Skin of body (tissue), 2 donors: ENCODE data around the gene WDR88. TPM values are rescaled to one million over a fixed set of nuclear protein-coding genes. Genes with fewer than 3 reads are reported as not detected.
"Not testable (repeated sequence)": the region's sequence is repeated elsewhere in the genome, so short reads cannot be mapped to it uniquely, and the experiment has no call there.

Source experiments
- DNase-seq: peaks from one replicate; lab custom pipeline; 2025; lab: John Stamatoyannopoulos, UW
- total RNA-seq: library from RNA; depleted of rRNA; stranded (reverse); fragments of >200 nt; gene quantifications from one replicate; pipeline ENCODE4 v1.2.3, GENCODE V29; 2014

Gene WDR88
- total RNA-seq, 1 donor from 2014 or later = 0.10 TPM

DNA sequence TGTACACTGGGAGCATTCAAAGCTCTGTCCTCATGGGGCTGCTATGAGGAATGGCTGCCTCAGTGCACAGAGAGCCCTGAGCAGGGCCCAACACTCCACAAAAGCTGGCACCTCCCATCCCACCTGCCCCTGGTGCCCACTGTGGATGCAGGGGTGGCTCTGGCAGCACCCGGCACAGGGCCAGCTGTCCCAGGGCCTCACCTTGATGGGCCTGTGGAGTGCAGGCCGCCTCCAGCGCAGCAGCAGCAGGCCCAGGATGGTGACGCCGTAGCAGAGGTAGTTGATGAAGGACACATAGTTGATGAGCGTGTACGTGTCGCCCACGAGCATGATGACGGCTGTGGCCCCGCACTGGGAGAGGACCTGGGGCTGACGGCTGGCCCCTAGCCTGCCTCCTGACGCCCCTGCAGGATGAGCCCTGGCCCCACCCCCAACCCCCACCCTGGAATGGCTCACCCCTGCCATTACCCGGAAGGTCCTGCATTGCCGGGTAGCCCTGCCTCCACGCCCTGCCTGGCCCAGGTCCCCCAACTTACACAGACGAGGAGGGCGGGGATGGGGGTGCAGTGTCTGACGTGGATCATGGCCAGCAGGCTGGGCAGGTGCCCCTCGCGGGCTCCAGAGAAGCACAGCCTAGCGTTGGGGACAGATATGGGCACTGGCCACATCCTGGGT lies 78.5 kb downstream of the WDR88 start:
- no peak for DNase-seq

DNA sequence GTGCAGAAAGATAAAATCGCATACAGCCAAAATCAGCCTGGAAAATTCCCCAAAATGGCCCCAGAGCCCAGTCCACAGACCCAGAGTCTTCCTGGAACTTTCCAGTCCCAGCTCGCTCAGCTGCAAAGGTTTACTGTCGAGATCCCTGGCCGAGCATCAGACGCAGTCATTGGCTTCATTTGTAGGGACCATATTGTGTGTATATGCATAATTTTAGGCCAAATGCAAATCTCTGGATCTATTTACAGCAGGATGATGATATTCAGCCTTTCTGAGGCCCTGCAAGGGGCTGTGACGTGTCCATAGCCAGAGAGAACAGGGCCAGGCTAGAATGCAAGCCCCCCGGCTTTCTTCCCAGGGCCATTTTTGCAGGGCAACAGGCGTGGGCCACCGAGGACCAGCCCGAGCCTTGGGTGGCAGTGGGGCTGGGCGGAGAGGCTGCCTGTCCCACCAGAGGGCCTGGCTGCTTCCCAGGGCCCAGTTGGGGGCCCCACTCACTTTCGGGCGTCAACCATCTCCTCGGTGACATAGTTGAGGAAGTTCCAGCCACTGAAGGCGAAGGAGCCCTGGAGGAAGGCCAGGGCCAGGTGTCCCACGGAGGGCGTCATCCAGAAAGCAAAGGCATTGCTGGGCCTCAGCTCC lies 80.0 kb downstream of the WDR88 start:
- DNase-seq = peak; percentile 77

DNA sequence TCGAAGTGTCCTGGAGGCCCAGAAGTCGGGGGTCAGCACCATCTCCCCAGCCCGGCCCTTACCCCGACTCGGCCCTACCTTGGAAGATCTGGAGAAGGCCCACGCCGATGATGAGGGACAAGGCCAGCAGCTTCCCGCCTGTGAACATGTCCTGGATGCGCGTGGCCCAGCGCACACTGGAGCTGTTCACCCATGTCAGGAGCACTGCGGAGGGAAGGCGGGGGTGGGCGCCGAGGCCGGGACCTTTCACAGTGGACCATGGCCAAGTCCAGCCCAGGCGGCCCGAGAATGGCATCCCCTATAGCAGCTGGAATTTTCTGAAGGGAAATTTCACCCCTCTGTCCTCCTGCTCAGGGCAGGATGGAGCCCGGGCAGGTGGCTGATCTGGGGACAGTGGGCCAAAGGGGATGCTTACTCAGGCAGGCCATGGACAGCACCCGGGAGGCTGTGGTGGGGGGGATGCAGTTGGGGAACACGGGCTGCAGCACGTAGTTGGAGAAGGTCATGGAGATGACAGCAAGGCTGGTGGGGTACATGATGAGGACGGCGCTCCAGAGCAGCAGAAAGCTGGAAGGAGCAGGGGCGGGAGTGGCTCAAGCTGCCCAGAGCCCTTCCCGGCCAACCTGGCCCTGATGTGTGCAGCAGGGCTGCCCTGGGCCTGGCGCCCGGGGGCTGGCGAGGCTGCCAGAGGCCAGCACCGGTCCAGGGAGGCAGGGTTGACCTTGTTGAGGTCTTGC lies 80.7 kb downstream of the WDR88 start:
- no peak for DNase-seq

- DNase-seq = peak; percentile 29
Observed at GRCh38 chr19:33214596-33214995, 82.7 kb downstream of the WDR88 start.

DNA sequence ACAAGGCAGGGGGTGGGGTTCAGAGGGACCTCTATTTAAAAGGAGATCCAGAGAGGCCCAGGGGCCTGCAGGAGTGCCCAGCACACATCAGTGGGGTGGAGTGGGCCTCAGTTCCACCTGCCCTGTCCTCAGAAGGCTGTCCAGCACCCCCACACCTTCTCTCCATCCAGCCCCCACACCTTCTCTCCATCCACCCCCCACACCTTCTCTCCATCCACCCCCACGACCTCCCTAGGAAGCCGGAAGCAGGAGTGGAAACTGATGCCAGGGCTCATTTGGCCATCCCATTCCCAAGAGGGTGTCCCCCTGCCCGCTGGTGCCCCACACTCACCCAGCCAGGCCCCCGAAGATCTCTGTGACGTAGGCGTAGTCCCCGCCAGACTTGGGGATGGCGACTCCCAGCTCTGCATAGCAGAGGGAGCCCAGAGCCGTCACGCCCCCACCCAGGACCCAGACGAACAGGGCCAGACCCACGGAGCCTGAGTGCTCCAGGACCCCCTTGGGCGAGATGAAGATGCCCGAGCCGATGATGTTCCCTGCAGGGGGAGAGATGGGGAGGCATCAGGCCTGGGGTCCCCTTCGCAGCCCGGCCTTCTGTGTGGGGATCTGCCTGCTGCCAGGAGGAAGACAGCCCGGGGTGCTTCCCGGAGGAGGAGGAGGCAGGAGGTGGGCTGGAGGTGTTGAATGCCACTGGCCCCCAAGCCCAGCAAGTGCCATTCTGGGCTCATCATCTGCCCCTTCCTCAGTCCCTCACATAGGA lies 83.7 kb downstream of the WDR88 start:
- DNase-seq = no peak

DNA sequence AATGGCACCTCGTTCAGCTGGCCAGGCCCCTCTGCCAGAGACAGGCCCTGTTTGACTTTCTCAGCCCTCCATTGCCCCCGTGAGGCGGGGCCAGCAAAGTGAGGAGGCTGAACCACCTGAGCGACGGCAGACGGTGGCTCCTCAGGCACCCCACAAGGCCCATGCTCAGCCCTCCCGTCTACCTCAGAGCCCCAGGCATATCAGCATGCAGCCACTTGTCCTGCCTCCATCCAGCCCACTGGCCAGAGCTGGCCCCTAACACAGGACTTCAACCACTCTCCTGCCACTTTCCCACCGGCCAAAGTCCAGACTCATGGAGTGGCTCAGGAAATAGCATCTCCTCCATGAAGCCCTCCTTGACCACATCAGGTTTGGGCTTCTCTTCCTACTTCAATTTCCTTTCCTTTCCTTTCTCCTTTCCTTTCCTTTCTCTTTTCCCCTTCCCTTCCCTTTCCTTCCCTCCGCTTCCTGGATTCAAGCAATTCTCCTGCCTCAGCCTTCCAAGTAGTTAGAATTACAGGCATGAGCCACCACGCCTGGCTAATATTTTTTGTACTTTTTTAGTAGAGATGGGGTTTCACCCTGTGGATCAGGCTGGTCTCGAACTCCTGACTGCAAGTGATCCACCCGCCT lies 84.4 kb downstream of the WDR88 start:
- DNase-seq = no peak

GRCh38 chr19:33217881-33218280 lies 86.0 kb downstream of the WDR88 start:
- DNase-seq = no peak

DNA sequence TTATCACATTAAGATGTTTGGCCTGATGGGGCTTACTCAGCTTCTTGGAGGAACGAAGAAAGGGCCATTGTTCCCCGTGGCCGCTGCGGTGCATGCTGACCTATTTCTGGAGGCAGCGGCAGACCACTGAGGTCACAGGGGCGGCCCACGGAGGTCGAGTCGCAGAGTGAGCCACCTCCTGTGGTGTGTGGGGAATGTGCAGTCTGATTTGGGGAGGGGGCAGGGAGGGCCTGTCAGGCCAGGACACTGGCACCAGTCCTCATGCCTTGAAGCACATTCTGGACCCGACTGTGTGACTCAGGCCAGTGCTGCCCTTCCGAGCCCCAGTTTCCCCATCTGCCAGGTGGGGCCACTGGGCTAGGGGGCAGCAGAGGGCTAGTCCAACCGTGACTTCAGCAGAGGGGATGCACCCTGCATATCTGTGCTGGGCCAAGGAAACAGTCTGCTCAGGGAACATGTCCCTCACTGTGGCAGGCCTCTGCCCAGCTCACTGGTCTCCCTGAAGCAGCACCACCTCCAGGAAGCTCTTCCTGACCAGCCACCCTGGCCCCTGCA lies 87.4 kb downstream of the WDR88 start:
- DNase-seq = no peak

- DNase-seq = no peak
Observed at GRCh38 chr19:33220115-33220514, 88.2 kb downstream of the WDR88 start.

DNA sequence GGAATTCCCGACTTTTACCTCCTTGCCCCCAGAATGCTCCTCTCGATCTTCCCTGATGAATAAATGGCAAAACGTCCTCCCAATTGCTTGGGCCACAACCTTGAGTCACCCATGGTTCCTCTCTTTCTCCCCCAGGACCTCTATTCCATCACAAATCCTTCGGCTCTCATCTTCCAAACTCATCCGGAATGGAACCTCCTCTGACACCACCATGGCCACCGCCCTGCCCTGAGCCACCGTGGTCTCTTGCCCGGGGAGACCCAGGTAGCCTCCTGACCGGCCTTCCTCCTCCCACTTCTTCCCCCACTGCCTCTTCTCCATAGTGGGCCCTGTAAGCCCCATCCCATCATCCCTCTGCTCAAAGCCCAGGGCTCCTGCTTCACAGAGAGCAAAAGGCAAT lies 88.8 kb downstream of the WDR88 start:
- DNase-seq = no peak

DNA sequence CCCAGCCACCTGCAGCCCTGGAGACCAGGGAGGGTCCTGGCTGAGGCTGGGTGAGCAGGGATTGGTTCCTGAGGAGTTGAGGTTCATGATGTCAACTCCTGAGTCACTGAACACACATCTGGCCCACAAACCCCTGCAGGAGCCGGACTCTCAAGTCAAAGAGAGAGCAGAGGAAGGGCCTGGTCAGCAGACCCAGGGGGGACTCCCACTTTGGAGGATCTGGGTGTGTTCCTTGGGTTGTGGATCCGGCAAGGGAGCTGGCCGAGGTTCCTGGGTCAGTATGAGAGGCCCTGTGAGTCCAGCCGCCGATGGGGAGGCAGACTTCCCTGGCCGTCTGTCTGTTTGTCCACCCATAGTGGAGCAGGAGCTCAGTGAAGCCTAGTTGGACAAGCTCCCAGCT lies 89.7 kb downstream of the WDR88 start:
- no peak for DNase-seq

GRCh38 chr19:33222255-33222654 lies 90.3 kb downstream of the WDR88 start:
- not testable (repeated sequence) for DNase-seq

- no peak for DNase-seq
Observed at GRCh38 chr19:33224694-33225457, 93.0 kb downstream of the WDR88 start.

Other genes starting within 250 kb of the WDR88 start
- 9.5 TPM for gene CEP89, start 160.2 kb upstream of the WDR88 start, total RNA-seq
- 0.79 TPM for gene FAAP24, start 159.9 kb upstream of the WDR88 start, total RNA-seq
- 2.2 TPM for gene RHPN2, start 67.2 kb upstream of the WDR88 start, total RNA-seq
- 6.4 TPM for gene GPATCH1, start 50.9 kb upstream of the WDR88 start, total RNA-seq
- 15.0 TPM for gene LRP3, start 62.2 kb downstream of the WDR88 start, total RNA-seq
- 9.7 TPM for gene SLC7A10, start 93.7 kb downstream of the WDR88 start, total RNA-seq
- gene CEBPA, start 170.4 kb downstream of the WDR88 start, total RNA-seq = 70.0 TPM
- gene CEBPG, start 241.6 kb downstream of the WDR88 start, total RNA-seq = 34.8 TPM